CD14-positive monocyte (primary cell): ENCODE measurements around the gene RCN2. TPM values are rescaled to one million over a fixed set of nuclear protein-coding genes. Genes with fewer than 3 reads are reported as not detected.

Experiments used
- DNase-seq, 3 donors: peaks; one replicate each; pipeline ENCODE4 v3.0.0-alpha.2; 2011 to 2022
- H2AFZ ChIP-seq: 2 replicates; pipeline ENCODE4 v1.6.0; 2012; ENCODE audit warnings: mild to moderate bottlenecking, low read depth, low read length, inconsistent platforms; ENCODE audit not compliant: insufficient read depth, poor library complexity, severe bottlenecking
- H3K27ac ChIP-seq, 2 donors: 1 replicate in 1 of 2; 2 replicates in 1 of 2; pipeline ENCODE4 v1.5.1; 2012 to 2013; ENCODE audit warnings: low read length in 2 of 2, control low read depth in 1 of 2, inconsistent platforms in 1 of 2, low read depth in 1 of 2, mild to moderate bottlenecking in 1 of 2
- H3K27me3 ChIP-seq, 2 donors: one replicate each; pipeline versions ENCODE4 v1.6.0 to v1.6.1; 2011 to 2013; ENCODE audit warnings: low read length in 2 of 2; ENCODE audit not compliant: control insufficient read depth in 2 of 2, insufficient read depth in 2 of 2
- H3K36me3 ChIP-seq, 2 donors: replicated peaks in 1 of 2; 1 replicate in 1 of 2; 2 replicates in 1 of 2; pipeline versions ENCODE4 v1.5.1 to v1.6.1; 2012 to 2013; ENCODE audit warnings: low read length in 2 of 2, control low read depth in 1 of 2, inconsistent platforms in 1 of 2, mild to moderate bottlenecking in 1 of 2; ENCODE audit not compliant: insufficient read depth in 2 of 2, control insufficient read depth in 1 of 2
- H3K4me1 ChIP-seq, 2 donors: 1 replicate in 1 of 2; 2 replicates in 1 of 2; pipeline versions ENCODE4 v1.5.1 to v1.6.1; 2012 to 2013; ENCODE audit warnings: low read length in 2 of 2, control low read depth in 1 of 2, inconsistent platforms in 1 of 2, mild to moderate bottlenecking in 1 of 2, moderate library complexity in 1 of 2; ENCODE audit not compliant: insufficient read depth in 2 of 2, control insufficient read depth in 1 of 2
- H3K4me2 ChIP-seq: replicated peaks from 2 replicates; pipeline ENCODE3; 2012; ENCODE audit warnings: low read length, moderate library complexity, mild to moderate bottlenecking; ENCODE audit not compliant: poor library complexity, severe bottlenecking; ENCODE audit errors: extremely low read depth
- H3K4me3 ChIP-seq, 3 experiments: fragments of 200-600 bp in 1 of 3; sonication (generic) in 1 of 3; replicated peaks in 1 of 3; 1 replicate in 2 of 3; 2 replicates in 1 of 3; pipeline ENCODE4 v1.5.1; 2011 to 2013; ENCODE audit warnings: low read length in 3 of 3, mild to moderate bottlenecking in 3 of 3, control low read depth in 2 of 3, low read depth in 2 of 3, inconsistent platforms in 1 of 3, moderate library complexity in 1 of 3
- H3K79me2 ChIP-seq: 2 replicates; pipeline ENCODE4 v1.6.0; 2012; ENCODE audit warnings: mild to moderate bottlenecking, control low read depth, inconsistent platforms, low read length, moderate library complexity; ENCODE audit not compliant: insufficient read depth
- H3K9ac ChIP-seq: 2 replicates; pipeline ENCODE4 v1.6.0; 2017; ENCODE audit warnings: low read length, mild to moderate bottlenecking; ENCODE audit not compliant: insufficient read depth, poor library complexity, severe bottlenecking
- H3K9me3 ChIP-seq, 2 donors: replicated peaks in 1 of 2; 1 replicate in 1 of 2; 2 replicates in 1 of 2; pipeline versions ENCODE4 v1.5.1 to v1.6.1; 2012 to 2013; ENCODE audit warnings: low read length in 2 of 2, control low read depth in 1 of 2; ENCODE audit not compliant: control insufficient read depth in 1 of 2, insufficient read depth in 1 of 2
- H4K20me1 ChIP-seq: 2 replicates; pipeline ENCODE4 v1.6.0; 2012; ENCODE audit warnings: mild to moderate bottlenecking, low read length, control low read depth, moderate library complexity; ENCODE audit not compliant: insufficient read depth
- H3K27ac Mint-ChIP-seq, 7 donors: one replicate each; pipeline ENCODE4 v1.8.0; 2020; ENCODE audit warnings: mild to moderate bottlenecking in 7 of 7, mixed read lengths in 7 of 7, moderate library complexity in 6 of 7, inconsistent platforms in 2 of 7
- H3K27me3 Mint-ChIP-seq, 3 donors: one replicate each; pipeline ENCODE4 v1.8.0; 2021 to 2022; ENCODE audit warnings: low read depth in 3 of 3, mild to moderate bottlenecking in 3 of 3, mixed read lengths in 3 of 3, moderate library complexity in 3 of 3, inconsistent platforms in 1 of 3
- H3K36me3 Mint-ChIP-seq, 2 donors: one replicate each; pipeline ENCODE4 v1.8.0; 2020; ENCODE audit warnings: mixed read lengths in 2 of 2, inconsistent platforms in 1 of 2, mild to moderate bottlenecking in 1 of 2
- H3K4me1 Mint-ChIP-seq: one replicate; pipeline ENCODE4 v1.8.0; 2020; ENCODE audit warnings: mild to moderate bottlenecking, mixed read lengths
- H3K4me3 Mint-ChIP-seq, 2 donors: one replicate each; pipeline ENCODE4 v1.8.0; 2020; ENCODE audit warnings: mild to moderate bottlenecking in 2 of 2, mixed read lengths in 2 of 2, moderate library complexity in 1 of 2
- H3K9me3 Mint-ChIP-seq, 7 donors: one replicate each; pipeline ENCODE4 v1.8.0; 2020 to 2022; ENCODE audit warnings: mixed read lengths in 7 of 7, mild to moderate bottlenecking in 6 of 7, moderate library complexity in 6 of 7, inconsistent platforms in 2 of 7
- WGBS: methylation state at CpG from one replicate; pipeline ENCODE4 v1.1.5; 2013; ENCODE audit warnings: missing lambda C conversion rate; ENCODE audit not compliant: insufficient coverage; 5-methylcytosine and 5-hydroxymethylcytosine counted together
- intact Hi-C, 2 donors: fragments of 100-400 bp; cut with micrococcal nuclease; formaldehyde crosslinking; loops; one replicate each; pipeline versions ENCODE4 v1.15.0 to v1.15.1; 2023
- polyA plus RNA-seq, 3 donors: library from polyadenylated mRNA; depleted of rRNA in 1 of 3; unstranded in 2 of 3; stranded (reverse) in 1 of 3; fragments of 300-500 nt in 2 of 3; fragments of >200 nt in 1 of 3; fragmentation: Illumina TruSeq in 2 of 3; gene quantifications; 1 replicate in 2 of 3; 2 replicates in 1 of 3; pipeline ENCODE4 v1.2.3, GENCODE V29; 2012 to 2021
- TF ChIP-seq, protein P1 (sequence below): fragments of 200-600 bp; IDR thresholded peaks from one replicate; pipeline ENCODE4 v1.8.0; 2022; ENCODE audit warnings: antibody characterized with exemption, mild to moderate bottlenecking

RCN2 gene
- polyA plus RNA-seq, 3 donors = 7.1 to 16.4 (median 13.2) TPM

DNA sequence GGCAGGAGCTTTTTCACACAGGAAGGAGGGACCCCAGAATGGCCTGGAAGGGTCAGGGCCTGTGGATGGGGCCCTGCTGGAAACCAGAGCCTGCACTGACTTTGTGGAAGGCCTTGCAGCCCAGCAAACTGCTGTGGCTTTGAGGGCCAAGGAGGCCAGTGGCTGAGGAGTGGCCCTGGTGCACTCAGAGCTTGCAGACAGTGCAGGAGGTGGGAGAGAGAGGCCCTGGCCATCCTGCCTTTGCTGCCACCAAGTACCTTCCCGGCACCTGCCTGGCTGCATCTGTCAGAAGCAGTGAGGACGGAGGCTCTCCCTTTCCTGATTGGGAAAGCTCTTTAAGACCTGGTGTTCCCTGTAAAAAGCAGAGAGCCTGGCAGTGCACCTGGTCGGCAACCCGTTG is 69.8 kb downstream of the RCN2 start:
- peaks cover 24 to 27% of the 10 kb centered on the region in 2 donors for H3K36me3 ChIP-seq
- H3K4me3 ChIP-seq = peak overlapping the region in 1 of 3 experiments; percentile 26
- Mint-ChIP-seq H3K4me3 (peak overlapping the region in 1 of 2 donors; percentile 62), H3K27me3 (peaks cover 0 to 3% (median 0%) of the 10 kb centered on the region in 3 donors), H3K27ac (peak overlapping the region; percentile 81 to 99 (median 86)), H3K9me3 (no peaks in the 10 kb centered on the region), H3K4me1 (peaks cover 96% of the 10 kb centered on the region), H3K36me3 (peaks cover 33 to 57% of the 10 kb centered on the region in 2 donors)
- peaks cover 100% of the 10 kb centered on the region for H4K20me1 ChIP-seq
- TF ChIP-seq, protein P1, sequence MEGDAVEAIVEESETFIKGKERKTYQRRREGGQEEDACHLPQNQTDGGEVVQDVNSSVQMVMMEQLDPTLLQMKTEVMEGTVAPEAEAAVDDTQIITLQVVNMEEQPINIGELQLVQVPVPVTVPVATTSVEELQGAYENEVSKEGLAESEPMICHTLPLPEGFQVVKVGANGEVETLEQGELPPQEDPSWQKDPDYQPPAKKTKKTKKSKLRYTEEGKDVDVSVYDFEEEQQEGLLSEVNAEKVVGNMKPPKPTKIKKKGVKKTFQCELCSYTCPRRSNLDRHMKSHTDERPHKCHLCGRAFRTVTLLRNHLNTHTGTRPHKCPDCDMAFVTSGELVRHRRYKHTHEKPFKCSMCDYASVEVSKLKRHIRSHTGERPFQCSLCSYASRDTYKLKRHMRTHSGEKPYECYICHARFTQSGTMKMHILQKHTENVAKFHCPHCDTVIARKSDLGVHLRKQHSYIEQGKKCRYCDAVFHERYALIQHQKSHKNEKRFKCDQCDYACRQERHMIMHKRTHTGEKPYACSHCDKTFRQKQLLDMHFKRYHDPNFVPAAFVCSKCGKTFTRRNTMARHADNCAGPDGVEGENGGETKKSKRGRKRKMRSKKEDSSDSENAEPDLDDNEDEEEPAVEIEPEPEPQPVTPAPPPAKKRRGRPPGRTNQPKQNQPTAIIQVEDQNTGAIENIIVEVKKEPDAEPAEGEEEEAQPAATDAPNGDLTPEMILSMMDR = no peak
- DNase-seq = no peak
- H3K4me2 ChIP-seq = peak overlapping the region; percentile 78
- H3K27me3 ChIP-seq = no peaks in the 10 kb centered on the region
- no peaks in the 10 kb centered on the region for H3K9me3 ChIP-seq
- peak overlapping the region; percentile 87 to 91 for H3K27ac ChIP-seq
- peaks cover 100% of the 10 kb centered on the region for H3K79me2 ChIP-seq
- intact Hi-C loops = no loop called here
- peaks cover 96 to 100% of the 10 kb centered on the region in 2 donors for H3K4me1 ChIP-seq
- 89% methylated on average over 3 of the region's 4 CpGs for WGBS
- no peak overlapping the region for H2AFZ ChIP-seq
- no peak overlapping the region for H3K9ac ChIP-seq

DNA sequence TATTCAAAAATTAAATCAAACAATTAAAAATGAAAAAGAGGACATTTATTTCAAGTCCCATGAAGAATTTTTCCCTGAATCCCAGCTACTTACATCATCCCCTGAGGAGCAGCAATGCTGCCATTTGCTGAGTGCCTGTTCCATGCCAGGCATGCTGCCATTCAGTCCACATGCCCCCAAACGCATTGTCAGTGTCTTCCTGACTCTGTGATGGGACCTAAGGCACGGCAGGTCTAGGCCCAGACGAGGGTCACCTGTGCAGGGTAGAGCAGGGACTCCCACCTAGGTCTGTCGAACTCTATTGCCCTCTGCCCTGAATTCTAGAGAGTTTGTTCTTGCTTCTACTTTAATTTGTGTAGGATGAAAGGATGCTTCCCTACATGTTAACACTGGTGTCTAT is 70.4 kb downstream of the RCN2 start:
- Mint-ChIP-seq H3K36me3 (peaks cover 36 to 55% of the 10 kb centered on the region in 2 donors), H3K27ac (peak overlapping the region; percentile 88 to 99 (median 96)), H3K4me1 (peaks cover 96% of the 10 kb centered on the region), H3K9me3 (no peaks in the 10 kb centered on the region), H3K27me3 (peaks cover 0 to 3% (median 0%) of the 10 kb centered on the region in 3 donors), H3K4me3 (peak overlapping the region in 1 of 2 donors; percentile 27)
- Histone ChIP-seq H3K4me3 (peak overlapping the region in 1 of 3 experiments; percentile 48), H3K9me3 (no peaks in the 10 kb centered on the region), H3K27me3 (no peaks in the 10 kb centered on the region), H3K36me3 (peaks cover 25 to 32% of the 10 kb centered on the region in 2 donors), H4K20me1 (peaks cover 100% of the 10 kb centered on the region), H3K9ac (no peak overlapping the region), H2AFZ (no peak overlapping the region), H3K27ac (peak overlapping the region; percentile 87 to 91), H3K4me1 (peaks cover 91 to 99% of the 10 kb centered on the region in 2 donors), H3K79me2 (peaks cover 100% of the 10 kb centered on the region), H3K4me2 (peak overlapping the region; percentile 78)
- 70% methylated on average over 3 of the region's 4 CpGs for WGBS
- no peak for DNase-seq
- TF ChIP-seq, protein P1 = no peak
- intact Hi-C loops = no loop called here
